ENCODE results near the gene LTBP1. TPM values are rescaled to one million over a fixed set of nuclear protein-coding genes. Genes with fewer than 3 reads are reported as not detected.

Gene LTBP1
- total RNA-seq, 2 experiments from 2014 or later, result 0.18 TPM; not detected in 1

- no peak for DNase-seq
- TF ChIP-seq CTCF (IDR thresholded peaks at IDR 0.05), result no peak
- H3K36me3 Mint-ChIP-seq (ENCODE audit: low read depth), result no peaks in the 10 kb centered on the region
- peaks cover 5% of the 10 kb centered on the region for H3K27me3 Mint-ChIP-seq
- no peaks in the 10 kb centered on the region for H3K4me1 Mint-ChIP-seq (ENCODE audit: low read depth)
- CTCF ChIA-PET, result no interaction called here
- ATAC-seq, result no peak
- H3K27ac Mint-ChIP-seq, result no peak overlapping the region
- H3K9me3 Mint-ChIP-seq, result no peaks in the 10 kb centered on the region
- no peak overlapping the region for H3K4me3 Mint-ChIP-seq
- POLR2A ChIA-PET, result no interaction called here
- intact Hi-C loops (cut with micrococcal nuclease), result no loop called here
Observed at GRCh38 chr2:33145459-33145858, 198.7 kb downstream of the LTBP1 start.

- Mint-ChIP-seq H3K36me3 (ENCODE audit: low read depth) (no peaks in the 10 kb centered on the region), H3K27me3 (peaks cover 4% of the 10 kb centered on the region), H3K4me1 (ENCODE audit: low read depth) (no peaks in the 10 kb centered on the region), H3K4me3 (no peak overlapping the region), H3K9me3 (no peaks in the 10 kb centered on the region), H3K27ac (no peak overlapping the region)
- no peak for ATAC-seq
- TF ChIP-seq CTCF (IDR thresholded peaks at IDR 0.05), result no peak
- intact Hi-C loops (cut with micrococcal nuclease), result no loop called here
- no peak for DNase-seq
- CTCF ChIA-PET, result no interaction called here
- POLR2A ChIA-PET, result no interaction called here
Observed at GRCh38 chr2:33146102-33146501, 199.3 kb downstream of the LTBP1 start.

GRCh38 chr2:33153008-33153407 is 206.3 kb downstream of the LTBP1 start:
- DNase-seq (no peak), ATAC-seq (no peak)
- Mint-ChIP-seq H3K27me3 (peaks cover 2% of the 10 kb centered on the region), H3K36me3 (ENCODE audit: low read depth) (no peaks in the 10 kb centered on the region), H3K27ac (no peak overlapping the region), H3K9me3 (no peaks in the 10 kb centered on the region), H3K4me1 (ENCODE audit: low read depth) (no peaks in the 10 kb centered on the region), H3K4me3 (no peak overlapping the region)
- intact Hi-C loops (cut with micrococcal nuclease), result no loop called here
- CTCF ChIA-PET, result no interaction called here
- POLR2A ChIA-PET, result interaction anchor here (0.6 kb wide), 1 partner anchor 16 kb away, joined by 3 read pairs; no protein-coding TSS in a partner anchor
- TF ChIP-seq CTCF (IDR thresholded peaks at IDR 0.05), result no peak

- no peaks in the 10 kb centered on the region for H3K4me1 Mint-ChIP-seq (ENCODE audit: low read depth)
- H3K36me3 Mint-ChIP-seq (ENCODE audit: low read depth), result no peaks in the 10 kb centered on the region
- no peak overlapping the region for H3K27ac Mint-ChIP-seq
- H3K9me3 Mint-ChIP-seq, result no peaks in the 10 kb centered on the region
- no peak for TF ChIP-seq CTCF (IDR thresholded peaks at IDR 0.05)
- ATAC-seq (no peak), DNase-seq (no peak)
- POLR2A ChIA-PET, result no interaction called here
- intact Hi-C loops (cut with micrococcal nuclease), result no loop called here
- CTCF ChIA-PET, result no interaction called here
- no peaks in the 10 kb centered on the region for H3K27me3 Mint-ChIP-seq
- H3K4me3 Mint-ChIP-seq, result no peak overlapping the region
Observed at GRCh38 chr2:33158482-33159003, 211.8 kb downstream of the LTBP1 start.

- H3K9me3 Mint-ChIP-seq, result no peaks in the 10 kb centered on the region
Observed at GRCh38 chr2:33160191-33160590, 213.4 kb downstream of the LTBP1 start.

More at GRCh38 chr2:33160191-33160590, 213.4 kb downstream of the LTBP1 start:
- H3K27me3 Mint-ChIP-seq, result no peaks in the 10 kb centered on the region
- no peak overlapping the region for H3K27ac Mint-ChIP-seq
- intact Hi-C loops (cut with micrococcal nuclease), result no loop called here
- no peak overlapping the region for H3K4me3 Mint-ChIP-seq
- POLR2A ChIA-PET, result no interaction called here
- CTCF ChIA-PET, result no interaction called here
- ATAC-seq (no peak), DNase-seq (no peak)
- no peak for TF ChIP-seq CTCF (IDR thresholded peaks at IDR 0.05)
- no peaks in the 10 kb centered on the region for H3K4me1 Mint-ChIP-seq (ENCODE audit: low read depth)
- no peaks in the 10 kb centered on the region for H3K36me3 Mint-ChIP-seq (ENCODE audit: low read depth)
